Osteocyte (in vitro differentiated cells): ENCODE data around the gene TEX261. TPM values are rescaled to one million over a fixed set of nuclear protein-coding genes. Genes with fewer than 3 reads are reported as not detected.
A peak's percentile ranks its signal among the peaks of the same experiment; 100 is the strongest.

Experiments
- DNase-seq: peaks from one replicate; pipeline ENCODE4 v3.0.0; 2021; ENCODE audit warnings: mixed read lengths; ENCODE audit not compliant: unreplicated experiment; ENCODE audit errors: extremely low spot score
- H3K27ac Mint-ChIP-seq: one replicate; pipeline ENCODE4 v1.8.0; 2021; ENCODE audit warnings: mild to moderate bottlenecking, mixed read lengths; ENCODE audit not compliant: unreplicated experiment
- H3K27me3 Mint-ChIP-seq: one replicate; pipeline ENCODE4 v1.8.0; 2021; ENCODE audit warnings: mixed read lengths; ENCODE audit not compliant: unreplicated experiment
- H3K36me3 Mint-ChIP-seq: one replicate; pipeline ENCODE4 v1.8.0; 2021; ENCODE audit warnings: mixed read lengths; ENCODE audit not compliant: unreplicated experiment
- H3K4me1 Mint-ChIP-seq: one replicate; pipeline ENCODE4 v1.8.0; 2021; ENCODE audit warnings: mixed read lengths; ENCODE audit not compliant: unreplicated experiment
- H3K4me3 Mint-ChIP-seq: one replicate; pipeline ENCODE4 v1.8.0; 2021; ENCODE audit warnings: mild to moderate bottlenecking, moderate library complexity, mixed read lengths; ENCODE audit not compliant: unreplicated experiment
- H3K9me3 Mint-ChIP-seq: one replicate; pipeline ENCODE4 v1.8.0; 2021; ENCODE audit warnings: mixed read lengths; ENCODE audit not compliant: unreplicated experiment
- total RNA-seq: library from RNA; stranded (reverse); gene quantifications from 2 replicates; pipeline ENCODE4 v1.2.1, GENCODE V29; 2021
- TF ChIP-seq, protein P1 (sequence below): fragments of 200-600 bp; sonication (generic); IDR thresholded peaks from 2 replicates; pipeline ENCODE4 v1.5.0; 2021; ENCODE audit warnings: antibody characterized with exemption, mild to moderate bottlenecking, moderate library complexity

TEX261 gene
- total RNA-seq, 1 donor from 2014 or later = 71.2 TPM

DNA sequence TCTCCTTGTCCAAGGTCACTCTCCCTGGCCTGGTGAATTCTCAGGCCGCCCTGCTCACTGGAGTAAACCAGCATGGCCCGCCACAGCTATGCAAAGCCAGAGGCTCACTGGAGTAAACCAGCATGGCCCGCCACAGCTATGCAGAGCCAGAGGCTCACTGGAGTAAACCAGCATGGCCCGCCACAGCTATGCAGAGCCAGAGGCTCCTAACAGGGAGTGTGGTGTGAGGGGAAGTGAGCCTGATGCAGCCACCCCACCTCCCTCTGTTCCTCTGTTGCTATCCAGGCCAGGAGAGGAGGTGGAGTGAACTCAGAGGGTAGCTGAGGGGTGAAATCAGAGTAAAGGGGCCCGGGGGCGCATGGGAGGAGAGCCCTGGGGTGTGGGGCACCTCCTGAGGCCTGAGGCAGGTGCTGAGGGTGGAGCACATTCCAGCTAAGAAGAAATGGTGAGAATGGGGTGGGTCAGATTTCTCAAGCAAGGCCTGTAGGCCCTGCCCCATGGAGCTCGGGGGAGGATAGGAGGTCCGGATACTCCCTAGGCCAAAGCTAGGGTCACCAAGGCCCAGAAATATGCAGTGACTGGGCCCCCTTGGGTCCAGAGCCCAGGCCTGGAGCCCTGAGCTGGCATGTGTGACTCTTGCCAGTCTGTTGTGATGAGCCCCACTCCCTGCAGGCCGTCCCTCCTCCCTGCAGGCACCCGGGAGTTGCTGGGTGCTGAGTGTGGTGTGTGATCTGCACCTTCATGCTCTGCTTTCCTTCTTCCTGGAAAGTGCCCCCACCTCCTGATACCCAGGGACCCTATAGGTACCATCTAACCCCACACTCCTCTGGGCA is 57.5 kb downstream of the TEX261 start:
- H3K4me1 Mint-ChIP-seq = no peaks in the 10 kb centered on the region
- peaks cover 5% of the 10 kb centered on the region for H3K36me3 Mint-ChIP-seq
- H3K27me3 Mint-ChIP-seq = no peaks in the 10 kb centered on the region
- peak; percentile 76 for DNase-seq
- no peak overlapping the region for H3K27ac Mint-ChIP-seq
- H3K4me3 Mint-ChIP-seq = no peak overlapping the region
- TF ChIP-seq, protein P1, sequence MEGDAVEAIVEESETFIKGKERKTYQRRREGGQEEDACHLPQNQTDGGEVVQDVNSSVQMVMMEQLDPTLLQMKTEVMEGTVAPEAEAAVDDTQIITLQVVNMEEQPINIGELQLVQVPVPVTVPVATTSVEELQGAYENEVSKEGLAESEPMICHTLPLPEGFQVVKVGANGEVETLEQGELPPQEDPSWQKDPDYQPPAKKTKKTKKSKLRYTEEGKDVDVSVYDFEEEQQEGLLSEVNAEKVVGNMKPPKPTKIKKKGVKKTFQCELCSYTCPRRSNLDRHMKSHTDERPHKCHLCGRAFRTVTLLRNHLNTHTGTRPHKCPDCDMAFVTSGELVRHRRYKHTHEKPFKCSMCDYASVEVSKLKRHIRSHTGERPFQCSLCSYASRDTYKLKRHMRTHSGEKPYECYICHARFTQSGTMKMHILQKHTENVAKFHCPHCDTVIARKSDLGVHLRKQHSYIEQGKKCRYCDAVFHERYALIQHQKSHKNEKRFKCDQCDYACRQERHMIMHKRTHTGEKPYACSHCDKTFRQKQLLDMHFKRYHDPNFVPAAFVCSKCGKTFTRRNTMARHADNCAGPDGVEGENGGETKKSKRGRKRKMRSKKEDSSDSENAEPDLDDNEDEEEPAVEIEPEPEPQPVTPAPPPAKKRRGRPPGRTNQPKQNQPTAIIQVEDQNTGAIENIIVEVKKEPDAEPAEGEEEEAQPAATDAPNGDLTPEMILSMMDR = no peak
- H3K9me3 Mint-ChIP-seq = no peaks in the 10 kb centered on the region

DNA sequence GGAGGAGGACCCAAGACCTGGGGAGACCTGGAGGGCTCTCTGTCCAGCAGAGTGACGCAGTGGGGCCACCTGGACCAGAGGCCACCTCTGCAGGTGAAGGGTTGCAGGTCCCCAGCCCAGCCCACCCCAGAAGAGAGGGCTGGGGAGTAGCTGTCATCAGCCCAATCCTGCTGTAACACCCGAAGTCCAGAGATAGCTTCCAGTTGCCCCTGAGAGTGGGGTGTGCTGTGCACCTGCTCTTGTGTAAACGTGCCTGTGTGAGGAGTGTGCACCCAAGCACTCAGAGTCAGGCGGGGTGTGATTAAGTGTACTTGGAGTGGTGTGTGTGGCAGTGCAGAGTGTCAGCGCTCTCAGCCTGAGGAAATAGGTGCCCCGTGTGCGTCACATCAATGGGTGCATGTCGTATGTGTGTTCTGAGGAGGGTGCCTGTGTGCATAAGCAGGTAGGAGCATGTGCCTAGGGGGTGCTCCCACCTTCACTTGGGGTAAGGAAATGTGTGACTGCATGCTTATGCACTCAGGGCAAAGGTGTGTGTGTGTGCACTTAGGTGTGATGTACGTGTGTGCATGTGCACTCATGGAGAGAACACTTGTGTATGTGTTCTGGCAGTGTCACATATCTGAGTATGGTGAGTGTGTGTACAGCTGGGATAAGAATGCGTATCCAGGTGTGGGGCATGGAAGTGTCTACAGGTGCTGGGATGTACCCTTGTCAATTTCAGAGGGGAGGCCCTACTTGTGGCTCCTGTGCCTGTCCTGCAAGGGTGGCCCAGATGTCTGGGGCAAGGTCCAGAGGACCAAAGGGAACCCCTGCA is 58.3 kb downstream of the TEX261 start:
- Mint-ChIP-seq H3K4me1 (no peaks in the 10 kb centered on the region), H3K36me3 (peaks cover 8% of the 10 kb centered on the region), H3K9me3 (no peaks in the 10 kb centered on the region), H3K27me3 (no peaks in the 10 kb centered on the region), H3K4me3 (no peak overlapping the region), H3K27ac (no peak overlapping the region)
- peak; percentile 65 for DNase-seq
- TF ChIP-seq, protein P1 = no peak

Other genes with a start within 250 kb of the TEX261 start
- not detected in 2 replicates for gene ADD2, start 226.7 kb downstream of the TEX261 start, total RNA-seq
- gene FIGLA, start 204.2 kb downstream of the TEX261 start, total RNA-seq = not detected in 2 replicates
- not detected in 2 replicates for gene CLEC4F, start 174.3 kb downstream of the TEX261 start, total RNA-seq
- gene CD207, start 159.1 kb downstream of the TEX261 start, total RNA-seq = not detected in 2 replicates
- gene VAX2, start 94.3 kb downstream of the TEX261 start, total RNA-seq = 5.9 and 8.3 TPM in 2 replicates
- gene ATP6V1B1, start 59.0 kb downstream of the TEX261 start, total RNA-seq = 6.3 and 6.5 TPM in 2 replicates
- 1.9 and 2.7 TPM in 2 replicates for gene ANKRD53, start 16.2 kb downstream of the TEX261 start, total RNA-seq
- gene NAGK, start 73.8 kb upstream of the TEX261 start, total RNA-seq = 157 and 161 TPM in 2 replicates
- gene MCEE, start 135.4 kb upstream of the TEX261 start, total RNA-seq = 18.2 and 19.0 TPM in 2 replicates
- 36.3 and 38.6 TPM in 2 replicates for gene MPHOSPH10, start 135.8 kb upstream of the TEX261 start, total RNA-seq
- gene PAIP2B, start 232.2 kb upstream of the TEX261 start, total RNA-seq = 0.55 and 0.78 TPM in 2 replicates